ENCODE measurements around the gene KRT2.

The KRT2 gene

DNA sequence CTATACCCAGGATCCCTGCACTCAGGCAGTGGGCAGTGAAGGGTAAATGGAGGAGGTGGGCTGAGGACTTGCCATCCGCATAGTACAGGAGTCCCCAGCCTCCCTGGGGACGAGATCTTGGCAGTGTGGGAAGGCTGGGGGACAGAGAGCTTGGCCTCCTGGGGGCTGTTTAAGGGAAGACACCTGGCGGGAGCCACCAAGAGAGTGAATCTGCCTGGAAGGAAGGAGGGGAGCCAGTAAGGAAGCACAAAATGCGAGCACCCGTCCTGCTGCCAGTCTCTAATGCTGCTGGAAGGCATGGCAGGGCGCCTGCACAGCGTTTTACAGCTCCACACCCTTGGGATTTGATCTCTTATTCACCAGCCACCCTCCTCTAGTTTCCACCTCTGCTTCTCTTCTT, 7.4 kb upstream of the KRT2 start:
- no peak for ATAC-seq
- TF ChIP-seq ESRRG (CRISPR knock-in tag; IDR thresholded peaks at IDR 0.05) = no peak
- TF ChIP-seq, protein P1, sequence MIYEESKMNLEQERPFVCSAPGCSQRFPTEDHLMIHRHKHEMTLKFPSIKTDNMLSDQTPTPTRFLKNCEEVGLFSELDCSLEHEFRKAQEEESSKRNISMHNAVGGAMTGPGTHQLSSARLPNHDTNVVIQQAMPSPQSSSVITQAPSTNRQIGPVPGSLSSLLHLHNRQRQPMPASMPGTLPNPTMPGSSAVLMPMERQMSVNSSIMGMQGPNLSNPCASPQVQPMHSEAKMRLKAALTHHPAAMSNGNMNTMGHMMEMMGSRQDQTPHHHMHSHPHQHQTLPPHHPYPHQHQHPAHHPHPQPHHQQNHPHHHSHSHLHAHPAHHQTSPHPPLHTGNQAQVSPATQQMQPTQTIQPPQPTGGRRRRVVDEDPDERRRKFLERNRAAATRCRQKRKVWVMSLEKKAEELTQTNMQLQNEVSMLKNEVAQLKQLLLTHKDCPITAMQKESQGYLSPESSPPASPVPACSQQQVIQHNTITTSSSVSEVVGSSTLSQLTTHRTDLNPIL (CRISPR knock-in tag; IDR thresholded peaks at IDR 0.05; ENCODE audit: low read depth) = no peak
- TF ChIP-seq, protein P2, sequence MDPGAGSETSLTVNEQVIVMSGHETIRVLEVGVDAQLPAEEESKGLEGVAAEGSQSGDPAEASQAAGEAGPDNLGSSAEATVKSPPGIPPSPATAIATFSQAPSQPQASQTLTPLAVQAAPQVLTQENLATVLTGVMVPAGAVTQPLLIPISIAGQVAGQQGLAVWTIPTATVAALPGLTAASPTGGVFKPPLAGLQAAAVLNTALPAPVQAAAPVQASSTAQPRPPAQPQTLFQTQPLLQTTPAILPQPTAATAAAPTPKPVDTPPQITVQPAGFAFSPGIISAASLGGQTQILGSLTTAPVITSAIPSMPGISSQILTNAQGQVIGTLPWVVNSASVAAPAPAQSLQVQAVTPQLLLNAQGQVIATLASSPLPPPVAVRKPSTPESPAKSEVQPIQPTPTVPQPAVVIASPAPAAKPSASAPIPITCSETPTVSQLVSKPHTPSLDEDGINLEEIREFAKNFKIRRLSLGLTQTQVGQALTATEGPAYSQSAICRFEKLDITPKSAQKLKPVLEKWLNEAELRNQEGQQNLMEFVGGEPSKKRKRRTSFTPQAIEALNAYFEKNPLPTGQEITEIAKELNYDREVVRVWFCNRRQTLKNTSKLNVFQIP (CRISPR knock-in tag; IDR thresholded peaks at IDR 0.05; ENCODE audit: borderline replicate concordance, low read depth) = no peak
- TF ChIP-seq, protein P3, sequence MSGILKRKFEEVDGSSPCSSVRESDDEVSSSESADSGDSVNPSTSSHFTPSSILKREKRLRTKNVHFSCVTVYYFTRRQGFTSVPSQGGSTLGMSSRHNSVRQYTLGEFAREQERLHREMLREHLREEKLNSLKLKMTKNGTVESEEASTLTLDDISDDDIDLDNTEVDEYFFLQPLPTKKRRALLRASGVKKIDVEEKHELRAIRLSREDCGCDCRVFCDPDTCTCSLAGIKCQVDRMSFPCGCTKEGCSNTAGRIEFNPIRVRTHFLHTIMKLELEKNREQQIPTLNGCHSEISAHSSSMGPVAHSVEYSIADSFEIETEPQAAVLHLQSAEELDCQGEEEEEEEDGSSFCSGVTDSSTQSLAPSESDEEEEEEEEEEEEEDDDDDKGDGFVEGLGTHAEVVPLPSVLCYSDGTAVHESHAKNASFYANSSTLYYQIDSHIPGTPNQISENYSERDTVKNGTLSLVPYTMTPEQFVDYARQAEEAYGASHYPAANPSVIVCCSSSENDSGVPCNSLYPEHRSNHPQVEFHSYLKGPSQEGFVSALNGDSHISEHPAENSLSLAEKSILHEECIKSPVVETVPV (CRISPR knock-in tag; IDR thresholded peaks at IDR 0.05) = no peak
- TF ChIP-seq ZNF565 (CRISPR knock-in tag; conservative IDR thresholded peaks at IDR 0.05; ENCODE audit: low read depth) = no peak
- no peak for TF ChIP-seq TCF4 (CRISPR knock-in tag; IDR thresholded peaks at IDR 0.05; ENCODE audit: borderline replicate concordance)
- no peak for TF ChIP-seq ZC3H10 (CRISPR knock-in tag; IDR thresholded peaks at IDR 0.05)
- TF ChIP-seq ISL1 (CRISPR knock-in tag; IDR thresholded peaks at IDR 0.05) = no peak
- no peak for TF ChIP-seq OSR1 (CRISPR knock-in tag; IDR thresholded peaks at IDR 0.05)
- no peak for TF ChIP-seq TOX (CRISPR knock-in tag; IDR thresholded peaks at IDR 0.05; ENCODE audit: borderline replicate concordance)
- no peak for TF ChIP-seq ZNF70 (CRISPR knock-in tag; IDR thresholded peaks at IDR 0.05)
- TF ChIP-seq PPARA (CRISPR knock-in tag; IDR thresholded peaks at IDR 0.05; ENCODE audit: borderline replicate concordance) = no peak
- no peak for TF ChIP-seq RARB (CRISPR knock-in tag; IDR thresholded peaks at IDR 0.05)
- TF ChIP-seq, protein P4, sequence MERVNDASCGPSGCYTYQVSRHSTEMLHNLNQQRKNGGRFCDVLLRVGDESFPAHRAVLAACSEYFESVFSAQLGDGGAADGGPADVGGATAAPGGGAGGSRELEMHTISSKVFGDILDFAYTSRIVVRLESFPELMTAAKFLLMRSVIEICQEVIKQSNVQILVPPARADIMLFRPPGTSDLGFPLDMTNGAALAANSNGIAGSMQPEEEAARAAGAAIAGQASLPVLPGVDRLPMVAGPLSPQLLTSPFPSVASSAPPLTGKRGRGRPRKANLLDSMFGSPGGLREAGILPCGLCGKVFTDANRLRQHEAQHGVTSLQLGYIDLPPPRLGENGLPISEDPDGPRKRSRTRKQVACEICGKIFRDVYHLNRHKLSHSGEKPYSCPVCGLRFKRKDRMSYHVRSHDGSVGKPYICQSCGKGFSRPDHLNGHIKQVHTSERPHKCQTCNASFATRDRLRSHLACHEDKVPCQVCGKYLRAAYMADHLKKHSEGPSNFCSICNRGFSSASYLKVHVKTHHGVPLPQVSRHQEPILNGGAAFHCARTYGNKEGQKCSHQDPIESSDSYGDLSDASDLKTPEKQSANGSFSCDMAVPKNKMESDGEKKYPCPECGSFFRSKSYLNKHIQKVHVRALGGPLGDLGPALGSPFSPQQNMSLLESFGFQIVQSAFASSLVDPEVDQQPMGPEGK (CRISPR knock-in tag; IDR thresholded peaks at IDR 0.05; ENCODE audit: borderline replicate concordance) = no peak
- TF ChIP-seq CSDC2 (CRISPR knock-in tag; IDR thresholded peaks at IDR 0.05) = no peak
- no peak for TF ChIP-seq BACH2 (CRISPR knock-in tag; IDR thresholded peaks at IDR 0.05; ENCODE audit: borderline replicate concordance)
- no peak for TF ChIP-seq GLIS3 (CRISPR knock-in tag; IDR thresholded peaks at IDR 0.05)
- no peak for TF ChIP-seq ARNTL (CRISPR knock-in tag; IDR thresholded peaks at IDR 0.05; ENCODE audit: borderline replicate concordance, low read depth)

DNA sequence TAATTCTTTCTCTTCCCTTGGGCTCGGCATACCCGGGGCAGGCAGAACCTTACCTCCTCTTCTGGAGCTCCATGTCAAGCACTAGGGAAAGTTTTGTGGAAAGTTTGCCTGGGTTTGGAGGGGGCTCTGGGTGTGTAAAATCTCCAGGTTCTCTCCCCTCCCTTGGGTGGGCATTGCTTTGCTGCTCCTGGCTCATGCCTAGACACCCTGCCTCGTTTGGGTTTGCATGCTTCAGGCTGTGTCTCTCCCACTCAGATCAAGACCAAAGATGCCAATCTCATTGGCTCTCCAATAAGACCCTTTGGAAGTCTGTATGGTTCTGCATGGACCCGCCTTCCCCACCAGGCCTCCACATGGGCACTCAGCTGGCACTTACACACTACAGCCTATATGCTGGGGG, 6.2 kb upstream of the KRT2 start:
- no peak for ATAC-seq

More for the DNA sequence above, 6.2 kb upstream of the KRT2 start:
- TF ChIP-seq ZFP3 (CRISPR knock-in tag; IDR thresholded peaks at IDR 0.05) (no peak), ZNF8 (CRISPR knock-in tag; IDR thresholded peaks at IDR 0.05) (no peak)
- TF ChIP-seq, protein P4 (CRISPR knock-in tag; IDR thresholded peaks at IDR 0.05; ENCODE audit: borderline replicate concordance) = no peak
- TF ChIP-seq, protein P5, sequence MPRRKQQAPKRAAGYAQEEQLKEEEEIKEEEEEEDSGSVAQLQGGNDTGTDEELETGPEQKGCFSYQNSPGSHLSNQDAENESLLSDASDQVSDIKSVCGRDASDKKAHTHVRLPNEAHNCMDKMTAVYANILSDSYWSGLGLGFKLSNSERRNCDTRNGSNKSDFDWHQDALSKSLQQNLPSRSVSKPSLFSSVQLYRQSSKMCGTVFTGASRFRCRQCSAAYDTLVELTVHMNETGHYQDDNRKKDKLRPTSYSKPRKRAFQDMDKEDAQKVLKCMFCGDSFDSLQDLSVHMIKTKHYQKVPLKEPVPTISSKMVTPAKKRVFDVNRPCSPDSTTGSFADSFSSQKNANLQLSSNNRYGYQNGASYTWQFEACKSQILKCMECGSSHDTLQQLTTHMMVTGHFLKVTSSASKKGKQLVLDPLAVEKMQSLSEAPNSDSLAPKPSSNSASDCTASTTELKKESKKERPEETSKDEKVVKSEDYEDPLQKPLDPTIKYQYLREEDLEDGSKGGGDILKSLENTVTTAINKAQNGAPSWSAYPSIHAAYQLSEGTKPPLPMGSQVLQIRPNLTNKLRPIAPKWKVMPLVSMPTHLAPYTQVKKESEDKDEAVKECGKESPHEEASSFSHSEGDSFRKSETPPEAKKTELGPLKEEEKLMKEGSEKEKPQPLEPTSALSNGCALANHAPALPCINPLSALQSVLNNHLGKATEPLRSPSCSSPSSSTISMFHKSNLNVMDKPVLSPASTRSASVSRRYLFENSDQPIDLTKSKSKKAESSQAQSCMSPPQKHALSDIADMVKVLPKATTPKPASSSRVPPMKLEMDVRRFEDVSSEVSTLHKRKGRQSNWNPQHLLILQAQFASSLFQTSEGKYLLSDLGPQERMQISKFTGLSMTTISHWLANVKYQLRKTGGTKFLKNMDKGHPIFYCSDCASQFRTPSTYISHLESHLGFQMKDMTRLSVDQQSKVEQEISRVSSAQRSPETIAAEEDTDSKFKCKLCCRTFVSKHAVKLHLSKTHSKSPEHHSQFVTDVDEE (CRISPR knock-in tag; IDR thresholded peaks at IDR 0.05) = no peak
